Measurements from ENCODE around the gene LBHD2. TPM values are rescaled to one million over a fixed set of nuclear protein-coding genes. Genes with fewer than 3 reads are reported as not detected.
"Not testable (repeated sequence)": the region's sequence is repeated elsewhere in the genome, so short reads cannot be mapped to it uniquely, and the experiment has no call there.

Gene LBHD2
- polyA plus RNA-seq, 3 donors = not detected

DNA sequence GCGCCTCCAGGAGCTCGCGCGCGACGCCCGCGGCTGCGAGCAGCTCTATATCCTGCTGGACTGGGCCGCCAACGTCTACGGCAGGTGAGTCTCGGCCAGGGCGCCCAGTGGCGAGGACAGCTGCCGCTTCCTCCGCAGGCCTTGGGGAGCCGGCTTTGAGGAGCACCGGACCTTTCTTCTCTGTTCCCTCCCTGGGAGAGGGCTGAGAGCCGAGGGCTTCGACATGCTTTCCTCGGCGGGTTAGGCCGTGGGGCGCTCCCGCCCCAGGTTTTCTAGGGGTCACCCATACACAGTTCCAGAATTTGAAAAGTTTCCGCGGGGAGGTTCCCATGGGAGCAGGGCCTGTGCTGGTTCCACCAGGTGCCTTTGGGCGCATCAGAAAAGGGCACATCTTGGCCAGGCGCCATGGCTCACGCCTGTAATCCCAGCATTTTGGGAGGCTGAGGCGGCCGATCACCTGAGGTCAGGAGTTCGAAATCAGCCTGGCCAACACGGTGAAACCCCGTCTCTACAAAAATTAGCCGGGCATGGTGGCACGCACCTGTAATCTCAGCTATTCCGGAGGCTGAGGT, 18.8 kb downstream of the LBHD2 start:
- no peak for DNase-seq

DNA sequence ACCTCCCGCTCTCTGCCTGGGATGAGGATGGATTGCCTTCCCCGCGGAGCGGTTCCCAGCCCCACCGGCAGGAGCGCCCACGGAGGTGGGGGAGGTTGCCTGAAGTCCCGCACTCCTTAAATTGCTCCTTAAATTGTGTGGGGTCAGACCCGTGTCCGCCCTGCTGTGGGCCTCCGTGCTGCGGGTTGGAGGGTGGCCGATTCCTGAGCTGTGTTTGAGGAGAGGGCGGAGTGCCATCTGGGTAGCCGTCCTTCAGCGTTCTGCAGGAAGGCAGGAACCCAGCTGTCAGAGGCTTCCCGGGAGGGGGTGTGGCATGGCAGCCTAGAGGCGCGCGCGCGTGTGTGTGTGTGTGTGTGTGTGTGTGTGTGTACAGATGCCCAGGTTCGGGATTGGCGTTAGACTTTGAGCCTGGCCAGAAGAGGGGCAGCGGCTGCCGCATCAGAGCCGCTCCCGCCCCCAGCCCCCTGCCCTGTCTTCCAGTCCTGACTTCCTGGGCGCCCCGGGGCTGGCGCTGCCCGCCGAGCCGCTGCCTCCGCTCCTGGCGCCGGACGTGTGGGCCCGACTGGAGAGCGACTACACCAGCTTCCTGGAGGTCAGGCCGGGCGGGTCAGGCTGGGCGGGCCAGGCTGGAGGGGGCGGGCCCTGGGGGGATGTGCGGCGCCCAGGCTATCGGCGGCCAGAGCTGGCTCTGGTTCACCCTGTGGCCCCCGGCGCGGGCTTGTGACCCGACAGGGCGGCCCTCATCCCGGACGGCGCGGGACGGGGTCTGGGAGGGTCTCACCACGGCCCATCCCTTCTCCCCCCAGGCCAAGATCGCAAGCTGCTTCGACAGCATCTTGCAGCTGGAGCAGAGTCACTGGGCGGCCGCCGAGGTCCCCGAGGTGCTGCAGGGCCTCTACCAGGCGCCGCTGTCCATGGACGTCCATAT, 19.7 kb downstream of the LBHD2 start:
- DNase-seq = no peak

DNA sequence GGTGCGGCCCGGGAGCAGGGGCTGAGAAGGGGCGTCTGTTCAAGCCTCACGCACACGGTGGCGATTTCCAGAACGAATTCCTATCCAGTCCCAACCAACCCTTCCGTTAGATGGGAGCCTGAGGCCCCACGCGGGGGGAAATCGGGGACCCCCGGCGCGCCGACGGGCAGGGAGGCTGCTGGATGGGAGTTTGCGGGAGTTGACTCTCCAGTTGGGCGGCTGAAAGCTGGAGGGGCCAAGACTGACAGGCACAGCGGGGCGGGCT, 20.3 kb downstream of the LBHD2 start:
- no peak for DNase-seq

DNA sequence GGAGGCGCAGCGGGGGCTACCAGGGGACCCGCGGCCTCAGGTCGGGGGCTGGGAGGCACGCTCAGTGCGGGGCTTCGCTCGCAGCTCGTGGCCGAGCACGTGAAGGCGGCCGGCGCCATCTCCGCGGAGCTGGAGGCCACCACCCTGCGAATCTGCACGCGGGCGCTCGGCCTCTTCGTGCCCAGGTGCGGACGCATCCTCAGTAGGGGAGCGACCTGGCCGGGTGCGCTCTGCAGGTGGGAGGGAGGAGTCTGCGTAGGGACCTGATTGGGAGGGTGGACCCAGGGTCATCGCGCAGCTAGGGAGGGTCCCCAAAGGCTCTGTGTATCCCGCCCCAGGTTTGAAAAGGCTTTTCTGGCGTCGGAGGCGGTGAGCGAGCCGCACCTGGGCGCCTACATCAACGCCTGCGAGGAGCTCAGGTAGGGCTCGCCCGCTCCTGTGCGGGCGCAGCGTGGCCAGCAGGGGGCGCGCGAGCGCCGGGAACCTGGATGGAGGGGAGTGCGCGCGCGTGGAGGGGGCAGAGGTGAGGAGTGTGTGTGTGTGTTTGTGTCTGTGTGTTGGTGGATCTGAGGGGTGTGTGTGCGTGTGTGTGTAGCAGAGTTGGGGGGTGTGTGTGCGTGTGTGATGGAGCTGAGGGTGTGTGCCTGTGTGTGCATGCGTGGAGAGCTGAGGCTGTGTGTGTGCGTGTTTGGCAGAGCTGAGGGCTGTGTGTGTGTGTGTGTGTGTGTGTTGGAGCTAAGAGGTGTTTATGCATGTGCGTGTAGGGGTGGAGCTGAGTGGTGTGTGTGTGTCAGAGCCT, 20.8 kb downstream of the LBHD2 start:
- no peak for DNase-seq

DNA sequence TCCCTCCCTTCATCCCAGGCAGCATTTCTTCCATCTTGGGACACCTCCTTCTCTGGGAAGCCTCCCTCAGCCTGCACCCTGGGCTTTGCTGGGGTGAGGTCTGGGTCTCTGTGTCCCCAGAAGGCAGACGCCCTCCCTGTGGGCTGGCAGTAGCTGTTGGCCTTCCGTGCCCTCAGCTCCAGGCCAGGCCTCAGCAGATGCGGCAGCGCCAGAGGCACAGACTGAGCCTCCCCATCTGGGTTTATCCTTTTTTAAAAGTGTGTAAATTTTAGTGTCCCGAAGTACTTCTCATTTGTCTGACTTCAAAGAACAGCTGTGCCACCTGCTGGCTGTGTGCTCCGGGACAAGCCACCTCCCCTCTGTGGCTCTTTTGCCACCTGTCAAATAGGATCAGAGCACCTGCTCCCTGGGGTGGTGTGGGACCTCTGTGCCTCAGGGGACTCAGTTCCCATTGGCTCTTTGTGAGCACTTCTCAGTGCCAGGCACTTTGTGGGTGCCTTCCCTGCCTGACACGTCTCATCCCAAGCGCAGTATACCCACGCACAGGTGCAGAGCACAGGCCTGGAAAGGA, 21.7 kb downstream of the LBHD2 start:
- no peak for DNase-seq

DNA sequence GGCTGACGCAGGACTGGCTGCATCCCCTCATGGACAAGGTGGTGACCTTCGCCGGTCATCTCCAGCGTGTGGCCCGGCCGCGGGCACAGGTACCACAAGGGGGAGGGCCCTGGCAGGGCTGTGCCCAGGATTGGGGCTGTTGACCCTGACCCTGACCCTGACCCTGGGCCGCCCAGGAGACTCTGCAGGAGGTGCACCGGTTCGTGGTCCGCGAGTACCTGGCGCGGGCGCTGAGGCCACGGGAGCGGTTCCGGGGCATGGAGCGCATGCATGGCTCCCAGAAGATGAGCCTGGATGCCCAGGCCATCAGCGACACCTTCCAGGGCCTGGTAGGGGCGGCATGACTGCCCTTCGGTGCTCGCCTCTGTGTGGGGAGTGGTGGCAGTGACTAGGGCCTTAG, 23.4 kb downstream of the LBHD2 start:
- DNase-seq = no peak

DNA sequence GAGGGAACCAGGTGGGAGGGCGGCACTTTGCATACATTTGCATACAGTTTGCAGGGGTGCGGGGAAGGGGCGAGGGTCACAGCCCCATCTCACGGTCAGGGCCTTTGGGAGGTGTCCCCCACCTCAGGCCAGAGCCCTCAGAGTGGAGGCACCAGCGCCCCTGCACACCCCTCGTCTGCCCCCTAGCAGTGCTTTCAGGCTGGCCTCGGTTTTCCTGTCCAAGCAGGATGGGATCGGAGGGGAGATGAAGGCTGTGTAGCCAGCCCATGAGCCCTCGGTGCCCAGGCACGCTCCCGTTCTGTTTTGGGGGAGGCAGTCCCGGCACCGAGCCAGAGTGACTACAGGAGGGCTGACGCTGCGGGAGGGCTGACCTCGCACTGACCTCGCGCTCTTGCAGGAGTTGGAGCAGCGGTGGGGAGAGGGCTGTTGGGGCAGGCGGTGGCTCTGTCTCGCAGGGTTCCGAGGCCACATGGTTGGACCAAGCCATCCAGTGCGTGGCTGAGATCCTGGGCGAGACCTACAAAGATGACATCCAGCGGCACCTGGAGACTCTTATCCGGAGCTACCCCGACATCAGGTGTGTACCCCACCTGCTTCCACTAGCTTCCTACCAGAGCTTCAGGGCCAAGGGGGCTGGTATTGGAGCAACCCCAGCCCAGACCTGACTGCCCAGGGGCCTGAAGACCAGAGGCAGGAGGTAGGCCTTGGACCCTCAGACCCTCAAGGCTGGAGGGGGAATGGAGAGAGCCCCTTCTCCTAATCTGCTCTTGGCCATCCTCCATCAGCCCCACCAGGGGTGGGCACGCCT, 24.1 kb downstream of the LBHD2 start:
- no peak for DNase-seq

DNA sequence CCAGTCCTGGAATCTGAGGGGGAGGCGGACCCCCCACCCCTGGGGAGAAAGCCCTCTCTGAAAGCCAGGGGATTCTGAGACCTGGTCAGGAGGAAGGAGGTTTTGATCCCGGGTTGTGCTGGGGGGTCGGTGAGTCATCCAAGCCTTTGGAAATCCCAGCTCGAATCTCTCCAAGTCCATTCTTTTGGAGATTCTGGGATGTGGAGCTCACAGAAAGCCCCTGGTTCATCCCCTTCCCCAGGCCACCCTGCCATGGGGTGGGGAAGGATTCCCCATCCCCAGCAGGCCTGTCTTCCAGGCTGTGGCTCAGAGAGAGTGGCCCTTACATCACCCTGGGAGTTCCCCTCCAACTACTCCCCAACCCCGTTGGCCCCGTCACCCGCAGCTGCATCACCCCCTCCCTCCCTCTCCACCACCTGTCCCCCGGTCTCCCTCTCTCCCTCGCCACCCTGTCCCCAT, 24.8 kb downstream of the LBHD2 start:
- no peak for DNase-seq

DNA sequence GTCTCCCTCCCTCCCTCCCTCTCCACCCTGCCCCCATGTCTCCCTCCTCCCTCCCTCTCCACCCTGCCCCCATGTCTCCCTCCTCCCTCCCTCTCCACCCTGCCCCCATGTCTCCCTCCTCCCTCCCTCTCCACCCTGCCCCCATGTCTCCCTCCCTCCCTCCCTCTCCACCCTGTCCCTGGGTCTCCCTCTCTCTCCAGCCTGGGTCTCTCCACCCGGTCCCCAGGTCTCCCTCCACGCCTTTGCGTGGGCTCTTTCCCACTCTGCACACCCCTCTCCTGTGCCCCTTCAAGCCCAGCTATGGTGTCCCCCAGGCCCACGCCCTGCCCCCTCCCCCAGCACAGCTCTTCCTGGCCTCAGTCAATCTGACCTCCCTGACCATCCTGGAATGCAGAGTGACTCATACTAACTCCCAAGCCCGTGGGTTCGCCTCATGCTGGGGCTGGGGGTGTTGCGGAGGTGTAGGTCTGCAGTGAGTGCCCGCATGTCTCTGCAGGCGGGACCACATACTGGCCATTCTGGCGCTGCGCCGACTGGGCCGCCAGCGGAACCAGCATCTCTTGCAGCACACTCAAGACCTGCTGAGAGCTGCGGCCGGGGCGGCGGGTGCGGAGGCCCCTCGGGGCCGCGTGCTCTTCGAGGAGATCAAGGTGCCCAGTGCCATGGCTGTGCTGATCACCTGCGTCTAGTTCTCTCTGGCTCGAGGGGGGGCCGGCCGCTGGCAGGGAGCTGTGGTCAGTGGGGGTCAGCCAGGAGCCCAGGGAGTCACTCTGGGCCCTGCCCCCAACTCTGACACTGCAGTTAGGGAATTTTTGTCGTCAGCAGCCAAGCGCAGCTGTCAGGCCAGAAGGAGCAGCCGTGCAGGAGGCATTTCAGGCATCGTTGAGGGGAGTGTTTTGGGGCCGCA, 25.8 kb downstream of the LBHD2 start:
- DNase-seq = no peak

DNA sequence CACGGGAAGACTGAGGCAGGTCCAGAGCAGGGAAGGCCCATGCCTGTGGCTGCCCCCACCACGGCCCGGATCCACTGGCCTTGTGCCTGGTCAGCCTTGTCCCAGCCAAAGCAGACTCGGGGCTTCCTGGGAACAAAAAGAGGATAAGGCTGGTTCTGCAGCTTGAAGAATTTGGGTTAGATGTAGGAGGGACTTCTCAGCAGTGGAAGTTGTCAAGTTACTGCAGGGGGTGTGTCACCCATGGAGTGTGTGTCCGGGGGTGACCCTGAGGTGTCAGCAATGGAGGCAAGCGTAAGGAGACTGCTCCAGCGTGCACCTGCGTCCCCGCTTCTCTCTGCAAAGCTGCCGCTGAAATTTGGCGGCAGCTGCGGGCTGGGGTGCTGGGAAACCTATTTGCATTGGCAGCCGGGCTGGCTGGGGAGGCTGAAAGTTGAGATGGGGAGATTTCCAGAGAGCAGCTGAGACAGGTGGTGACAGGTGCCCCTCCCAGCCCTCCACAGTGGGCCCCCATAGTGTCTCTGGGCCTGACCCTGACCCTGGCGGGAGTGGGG, 26.7 kb downstream of the LBHD2 start:
- no peak for DNase-seq

DNA sequence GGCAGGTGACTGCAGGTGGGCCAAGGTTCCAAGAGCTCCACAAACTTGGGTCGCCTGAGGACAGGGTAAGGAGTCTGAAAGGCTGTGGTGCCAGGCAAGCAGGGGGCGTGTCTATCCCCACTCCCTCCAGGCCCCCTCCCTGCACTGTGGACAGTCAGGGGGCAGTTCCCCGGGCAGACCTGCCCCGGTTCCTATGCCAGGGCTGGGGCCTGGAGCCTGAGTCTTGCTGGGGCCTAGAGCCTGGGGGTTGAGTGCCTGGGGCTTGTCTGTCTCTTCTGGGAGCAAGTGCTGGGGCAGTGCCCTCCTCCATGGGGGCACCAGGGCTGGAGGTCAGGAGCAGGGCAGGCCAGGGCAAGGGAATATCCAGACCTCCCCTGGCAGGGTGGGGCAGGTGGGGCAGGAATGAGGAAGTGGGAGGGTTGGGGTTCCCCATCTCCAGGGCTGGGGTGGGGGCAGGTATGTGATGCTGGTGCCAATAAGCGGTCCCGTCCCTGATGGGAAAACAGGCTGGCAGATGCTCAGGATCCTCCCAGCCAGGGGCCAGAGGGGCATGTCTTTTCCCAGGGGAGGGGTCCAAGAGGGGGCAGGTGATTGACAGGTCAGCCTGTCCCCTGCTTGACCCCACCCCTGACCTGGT, 27.3 kb downstream of the LBHD2 start:
- no peak for DNase-seq

DNA sequence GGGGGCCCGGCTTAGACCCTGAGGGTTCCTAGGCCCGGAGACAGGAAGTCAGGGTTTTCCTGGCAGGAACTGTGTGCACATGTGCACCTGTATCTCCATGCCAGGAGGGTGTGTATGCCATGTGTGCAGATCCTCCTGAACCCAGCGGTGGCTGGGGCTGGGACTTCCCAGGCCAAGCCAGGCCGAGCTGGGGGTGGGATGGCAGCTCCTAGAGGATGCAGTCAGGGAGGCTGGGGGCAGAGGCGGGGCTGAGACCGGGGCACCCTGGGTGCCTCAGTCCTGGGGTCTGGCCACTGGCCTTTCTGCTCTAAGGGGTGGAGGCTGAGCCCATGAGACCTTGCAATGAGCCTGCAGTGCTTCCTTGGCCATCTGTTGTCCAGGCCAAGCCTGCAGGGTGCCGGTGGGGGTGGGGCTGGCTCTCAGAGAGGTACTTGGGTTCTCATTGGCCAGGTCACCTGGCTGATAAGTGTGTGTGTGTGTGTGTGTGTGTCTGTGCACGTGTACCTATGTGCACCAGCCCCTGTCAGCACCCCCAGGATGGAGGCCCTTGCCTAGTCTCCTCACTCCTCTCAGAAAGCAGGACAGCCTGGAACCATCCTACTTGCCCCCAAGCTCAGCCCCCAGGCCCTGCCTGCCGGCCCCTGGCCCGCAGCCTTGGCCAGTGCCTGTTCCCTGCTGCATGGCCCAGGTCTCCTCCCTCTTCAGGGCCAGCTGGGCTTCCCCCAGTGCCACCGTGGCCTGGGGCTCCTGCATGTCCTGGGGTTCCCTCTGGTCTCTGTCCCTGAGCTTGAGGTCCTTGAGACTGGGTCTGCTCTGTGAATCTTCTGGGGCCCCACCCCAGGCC, 28.6 kb downstream of the LBHD2 start:
- no peak for DNase-seq

DNA sequence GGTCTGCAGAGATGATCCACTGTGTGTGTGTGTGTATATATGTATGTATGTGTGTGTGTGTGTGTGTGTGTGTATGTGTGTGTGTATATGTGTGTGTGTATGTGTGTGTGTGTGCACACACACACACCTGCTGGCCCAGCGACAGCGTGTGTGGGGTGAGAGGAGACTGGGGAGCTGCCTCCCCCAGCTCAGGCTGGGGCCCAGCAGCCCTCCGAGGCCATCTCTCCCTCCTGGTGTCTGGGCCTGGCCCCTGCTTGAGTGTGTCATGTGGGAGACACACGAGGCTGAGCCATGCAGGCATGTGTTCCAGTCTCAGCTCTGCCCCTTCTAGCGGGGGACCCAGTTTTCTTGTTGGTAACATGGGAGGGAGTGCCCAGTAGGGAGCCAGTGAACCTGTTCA, 29.3 kb downstream of the LBHD2 start:
- DNase-seq = no peak

DNA sequence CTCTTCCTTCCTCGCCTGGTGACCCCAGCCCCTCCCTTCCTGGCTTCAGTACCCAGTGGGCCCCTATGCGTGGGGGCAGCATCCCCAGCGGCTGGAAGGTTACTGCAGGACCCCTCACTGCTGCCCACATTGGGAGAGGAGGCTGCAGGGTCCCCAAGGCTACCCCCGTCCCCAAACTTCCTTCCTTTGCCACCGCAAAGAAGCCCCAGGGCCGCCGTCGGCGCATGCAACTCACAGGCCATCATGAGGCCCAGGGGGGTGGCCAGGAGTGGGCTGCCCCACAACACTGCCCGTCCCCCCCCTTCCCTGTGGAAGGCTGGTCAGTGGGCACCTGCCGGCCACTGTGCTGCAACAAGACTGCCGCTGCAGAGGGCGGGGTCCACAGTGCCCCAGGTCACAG, 29.8 kb downstream of the LBHD2 start:
- DNase-seq = no peak

DNA sequence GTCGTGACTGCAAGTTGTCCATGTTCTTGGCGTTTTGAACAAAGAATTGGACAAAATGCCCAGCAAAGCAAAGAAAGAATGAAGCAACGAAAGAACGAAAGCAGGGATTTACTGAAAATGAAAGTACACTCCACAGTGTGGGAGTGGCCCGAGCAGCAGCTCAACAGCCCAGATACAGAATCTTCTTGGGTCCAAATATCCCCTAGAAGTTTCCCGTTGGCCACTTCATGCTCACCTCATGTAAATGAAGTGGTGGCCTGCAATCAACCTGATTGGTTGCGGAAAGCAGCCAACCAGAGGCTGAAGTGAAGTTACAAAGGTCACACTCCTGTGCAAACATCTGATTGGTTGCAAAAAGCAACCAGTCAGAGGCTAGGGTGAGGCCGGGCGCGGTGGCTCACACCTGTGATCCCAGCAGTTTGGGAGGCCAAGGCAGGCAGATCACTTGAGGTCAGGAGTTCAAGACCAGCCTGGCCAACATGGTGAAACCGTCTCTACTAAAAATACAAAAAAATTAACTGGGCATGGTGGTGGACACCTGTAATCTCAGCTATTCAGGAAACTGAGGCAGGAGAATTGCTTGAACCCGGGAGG, 31.2 kb downstream of the LBHD2 start:
- DNase-seq = not testable (repeated sequence)

DNA sequence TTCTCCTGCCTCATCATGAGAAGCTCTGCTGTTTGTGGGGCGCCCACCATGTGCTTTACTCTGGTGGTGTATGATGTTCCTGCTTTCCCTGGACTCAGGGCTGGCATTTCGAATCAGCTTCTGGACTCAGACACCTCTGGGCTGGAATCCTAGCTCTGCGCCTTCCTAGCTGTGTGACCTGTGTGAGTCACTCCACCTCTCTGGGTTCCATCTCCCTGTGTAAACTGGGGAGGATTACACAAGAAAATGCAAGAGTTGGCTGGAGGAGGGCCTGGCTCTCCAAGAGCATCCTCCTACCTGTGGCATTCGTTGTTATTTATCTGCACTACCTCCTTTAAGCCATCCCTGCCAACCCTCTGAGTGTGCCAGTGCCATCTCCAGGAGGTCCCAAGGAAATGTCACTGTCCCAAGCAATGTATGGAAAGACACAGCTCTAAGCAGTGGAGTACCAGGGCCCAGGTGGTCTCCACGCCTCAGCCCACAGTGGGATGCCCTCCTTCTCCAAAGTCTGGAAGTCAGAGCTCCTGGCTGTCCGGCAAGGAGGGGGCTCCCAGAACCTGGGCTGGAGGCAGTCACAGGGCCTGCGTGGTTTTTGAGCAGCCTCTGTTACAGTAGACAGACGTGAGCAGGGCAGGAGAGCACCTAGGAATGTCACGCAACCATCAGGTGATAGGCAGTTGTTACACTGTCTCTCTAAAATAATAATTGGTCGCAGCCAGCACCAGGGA, 32.0 kb downstream of the LBHD2 start:
- no peak for DNase-seq

DNA sequence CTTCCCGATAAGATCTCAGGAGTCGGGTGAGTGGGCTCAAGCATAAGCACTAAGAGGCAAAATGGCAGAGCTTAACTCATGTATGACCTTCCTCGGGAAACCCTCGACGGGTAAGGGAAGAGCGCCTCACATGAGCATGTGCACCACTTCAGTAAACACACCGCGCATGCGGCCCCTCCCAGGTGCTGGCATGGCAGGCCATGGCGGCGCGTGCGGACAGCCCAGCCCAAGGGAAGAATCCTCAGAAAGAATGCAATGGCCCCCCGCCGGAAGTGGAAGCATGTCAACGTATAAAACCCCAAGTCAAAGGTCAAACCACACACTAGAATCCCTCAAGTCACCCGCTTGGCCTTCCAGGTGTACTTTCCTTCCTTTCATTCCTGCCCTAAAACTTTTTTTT, 32.6 kb downstream of the LBHD2 start:
- no peak for DNase-seq

DNA sequence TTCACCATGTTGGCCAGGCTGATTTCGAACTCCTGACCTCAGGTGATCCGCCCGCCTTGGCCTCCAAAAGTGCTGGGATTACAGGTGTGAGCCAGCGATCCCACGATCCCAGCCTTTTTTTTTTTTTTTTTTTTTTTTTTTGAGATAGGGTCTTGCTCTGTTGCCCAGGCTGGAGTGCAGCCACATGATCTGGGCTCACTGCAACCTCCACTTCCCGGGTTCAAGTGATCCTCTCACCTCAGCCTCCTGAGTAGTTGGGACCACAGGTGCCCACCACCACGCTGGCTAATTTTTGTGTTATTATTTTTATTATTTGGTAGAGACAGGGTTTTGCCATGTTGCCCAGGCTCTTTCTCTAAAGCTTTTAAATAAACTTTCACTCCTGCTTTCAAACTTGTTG, 33.5 kb downstream of the LBHD2 start:
- DNase-seq = not testable (repeated sequence)

All from renal pelvis (tissue), 4 donors.